WTC11 (cell line): ENCODE measurements around the gene APOBEC3C.
"Not testable (repeated sequence)": the region's sequence is repeated elsewhere in the genome, so short reads cannot be mapped to it uniquely, and the experiment has no call there.

Experiments
- ETV6 ChIP-seq: sonication (generic); formaldehyde crosslinking; IDR thresholded peaks from 2 replicates; pipeline ENCODE4 v1.8.1; 2022; ENCODE audit warnings: mild to moderate bottlenecking, missing genetic modification reagents
- SMAD3 ChIP-seq: sonication (generic); formaldehyde crosslinking; IDR thresholded peaks from 2 replicates; pipeline ENCODE4 v1.8.0; 2022; ENCODE audit warnings: missing genetic modification reagents, mild to moderate bottlenecking, borderline replicate concordance
- SP1 ChIP-seq: sonication (generic); formaldehyde crosslinking; conservative IDR thresholded peaks from 2 replicates; pipeline ENCODE4 v1.8.1; 2022; ENCODE audit warnings: missing genetic modification reagents
- TF ChIP-seq, protein P1 (sequence below): fragments of 200-600 bp; IDR thresholded peaks from 2 replicates; pipeline ENCODE4 v1.8.0; 2022; ENCODE audit warnings: antibody characterized with exemption

GRCh38 chr22:38980587-38980986, 33.5 kb upstream of the APOBEC3C start:
- TF ChIP-seq, protein P1, sequence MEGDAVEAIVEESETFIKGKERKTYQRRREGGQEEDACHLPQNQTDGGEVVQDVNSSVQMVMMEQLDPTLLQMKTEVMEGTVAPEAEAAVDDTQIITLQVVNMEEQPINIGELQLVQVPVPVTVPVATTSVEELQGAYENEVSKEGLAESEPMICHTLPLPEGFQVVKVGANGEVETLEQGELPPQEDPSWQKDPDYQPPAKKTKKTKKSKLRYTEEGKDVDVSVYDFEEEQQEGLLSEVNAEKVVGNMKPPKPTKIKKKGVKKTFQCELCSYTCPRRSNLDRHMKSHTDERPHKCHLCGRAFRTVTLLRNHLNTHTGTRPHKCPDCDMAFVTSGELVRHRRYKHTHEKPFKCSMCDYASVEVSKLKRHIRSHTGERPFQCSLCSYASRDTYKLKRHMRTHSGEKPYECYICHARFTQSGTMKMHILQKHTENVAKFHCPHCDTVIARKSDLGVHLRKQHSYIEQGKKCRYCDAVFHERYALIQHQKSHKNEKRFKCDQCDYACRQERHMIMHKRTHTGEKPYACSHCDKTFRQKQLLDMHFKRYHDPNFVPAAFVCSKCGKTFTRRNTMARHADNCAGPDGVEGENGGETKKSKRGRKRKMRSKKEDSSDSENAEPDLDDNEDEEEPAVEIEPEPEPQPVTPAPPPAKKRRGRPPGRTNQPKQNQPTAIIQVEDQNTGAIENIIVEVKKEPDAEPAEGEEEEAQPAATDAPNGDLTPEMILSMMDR: not testable (repeated sequence)
- not testable (repeated sequence) for TF ChIP-seq SP1, SMAD3, ETV6 (CRISPR knock-in tag)
